NCI-H460 (cell line): ENCODE measurements around the gene KIF17. TPM values are rescaled to one million over a fixed set of nuclear protein-coding genes. Genes with fewer than 3 reads are reported as not detected.

Experiments used
- DNase-seq: peaks from one replicate; pipeline ENCODE4 v3.0.0-alpha.2; 2016; ENCODE audit warnings: low read depth; ENCODE audit errors: extremely low read depth
- total RNA-seq: library from RNA; depleted of rRNA; stranded (reverse); fragments of >200 nt; shearing (Covaris generic); gene quantifications from 2 replicates; pipeline ENCODE4 v1.2.3, GENCODE V29; 2014; rRNA removed

KIF17 gene
- total RNA-seq, 1 experiment from 2014 or later, result 0.25 TPM

GRCh38 chr1:20633190-20634064, 84.4 kb downstream of the KIF17 start, which contains the start of gene PINK1:
TSS of gene PINK1 (plus strand) at chr1:20633458. CDS start at chr1:20633549, 91 bp downstream.
- peak; percentile 47 for DNase-seq

GRCh38 chr1:20632386-20632785, 85.4 kb downstream of the KIF17 start:
- no peak for DNase-seq

GRCh38 chr1:20630729-20631128, 87.1 kb downstream of the KIF17 start:
- DNase-seq, result no peak

GRCh38 chr1:20626524-20626923, 91.3 kb downstream of the KIF17 start:
- DNase-seq, result no peak

- DNase-seq, result no peak
Observed at GRCh38 chr1:20626098-20626427, 91.7 kb downstream of the KIF17 start.

- DNase-seq, result no peak
Observed at GRCh38 chr1:20625176-20626097, 92.4 kb downstream of the KIF17 start.

GRCh38 chr1:20624709-20625108, 93.1 kb downstream of the KIF17 start:
- no peak for DNase-seq

GRCh38 chr1:20621012-20621411, 96.8 kb downstream of the KIF17 start:
- no peak for DNase-seq

- DNase-seq, result no peak
Observed at GRCh38 chr1:20619999-20620398, 97.8 kb downstream of the KIF17 start.

GRCh38 chr1:20618550-20618949, 99.3 kb downstream of the KIF17 start:
- DNase-seq, result no peak

- DNase-seq, result no peak
Observed at GRCh38 chr1:20616847-20617487, 100.8 kb downstream of the KIF17 start.

- DNase-seq, result no peak
Observed at GRCh38 chr1:20615946-20616846, 101.6 kb downstream of the KIF17 start.

GRCh38 chr1:20614131-20614579, 103.7 kb downstream of the KIF17 start:
- DNase-seq, result no peak

Other genes with a start within 250 kb of the KIF17 start
- gene CAMK2N1, start 231.8 kb downstream of the KIF17 start, total RNA-seq, result 2.0 and 2.2 TPM in 2 replicates
- 9.7 and 12.0 TPM in 2 replicates for gene MUL1, start 209.9 kb downstream of the KIF17 start, total RNA-seq
- not detected in 2 replicates for gene FAM43B, start 165.4 kb downstream of the KIF17 start, total RNA-seq
- gene CDA, start 128.9 kb downstream of the KIF17 start, total RNA-seq, result 0.35 TPM in 1 of 2 replicates, not detected in the other
- 6.1 and 6.7 TPM in 2 replicates for gene PINK1, start 84.5 kb downstream of the KIF17 start, total RNA-seq
- 275 and 282 TPM in 2 replicates for gene DDOST, start 56.6 kb downstream of the KIF17 start, total RNA-seq
- gene SH2D5, start 14.7 kb upstream of the KIF17 start, total RNA-seq, result 0.87 and 0.92 TPM in 2 replicates
- 152 and 154 TPM in 2 replicates for gene HP1BP3, start 69.3 kb upstream of the KIF17 start, total RNA-seq